H54 (cell line): ENCODE results near the gene EP400.

Experiments used
- DNase-seq: peaks from one replicate; pipeline ENCODE4 v3.0.0; 2011; ENCODE audit warnings: low spot score, mixed read lengths; ENCODE audit not compliant: insufficient read length
- FAIRE-seq: peaks from 3 replicates; lab custom pipeline; 2011; peaks lifted over from hg19 to GRCh38; lab: Jason Lieb, UNC
- POLR2A ChIP-seq: IDR thresholded peaks from 2 replicates; pipeline ENCODE4 v1.6.1; 2011; ENCODE audit warnings: low read depth, mild to moderate bottlenecking, low read length

Gene EP400

GRCh38 chr12:132064631-132065030, 114.9 kb downstream of the EP400 start:
- no peak for TF ChIP-seq POLR2A
- no peak for FAIRE-seq

DNA sequence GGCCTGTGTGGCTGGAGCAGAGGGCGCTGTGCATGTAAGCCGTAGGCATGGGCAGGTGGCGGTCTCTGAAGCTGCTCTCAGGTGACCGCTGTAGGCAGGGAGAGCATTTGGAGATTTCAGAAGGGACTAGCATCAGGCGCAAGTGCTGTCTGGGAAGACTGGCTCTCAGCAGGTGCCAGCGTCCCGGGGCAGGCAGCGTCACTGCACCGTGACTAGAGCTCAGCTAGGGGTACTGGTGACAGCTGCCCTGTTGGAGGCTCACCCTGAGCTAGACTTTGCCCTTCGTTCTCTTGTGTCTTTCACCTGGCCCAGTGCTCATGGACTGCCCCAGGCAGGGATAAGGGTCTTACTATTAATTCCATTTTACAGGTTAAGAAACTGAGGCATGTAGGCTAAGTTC, 115.5 kb downstream of the EP400 start:
- no peak for DNase-seq
- no peak for FAIRE-seq
- no peak for TF ChIP-seq POLR2A

More at GRCh38 chr12:132064631-132065030, 114.9 kb downstream of the EP400 start:
- DNase-seq = no peak

DNA sequence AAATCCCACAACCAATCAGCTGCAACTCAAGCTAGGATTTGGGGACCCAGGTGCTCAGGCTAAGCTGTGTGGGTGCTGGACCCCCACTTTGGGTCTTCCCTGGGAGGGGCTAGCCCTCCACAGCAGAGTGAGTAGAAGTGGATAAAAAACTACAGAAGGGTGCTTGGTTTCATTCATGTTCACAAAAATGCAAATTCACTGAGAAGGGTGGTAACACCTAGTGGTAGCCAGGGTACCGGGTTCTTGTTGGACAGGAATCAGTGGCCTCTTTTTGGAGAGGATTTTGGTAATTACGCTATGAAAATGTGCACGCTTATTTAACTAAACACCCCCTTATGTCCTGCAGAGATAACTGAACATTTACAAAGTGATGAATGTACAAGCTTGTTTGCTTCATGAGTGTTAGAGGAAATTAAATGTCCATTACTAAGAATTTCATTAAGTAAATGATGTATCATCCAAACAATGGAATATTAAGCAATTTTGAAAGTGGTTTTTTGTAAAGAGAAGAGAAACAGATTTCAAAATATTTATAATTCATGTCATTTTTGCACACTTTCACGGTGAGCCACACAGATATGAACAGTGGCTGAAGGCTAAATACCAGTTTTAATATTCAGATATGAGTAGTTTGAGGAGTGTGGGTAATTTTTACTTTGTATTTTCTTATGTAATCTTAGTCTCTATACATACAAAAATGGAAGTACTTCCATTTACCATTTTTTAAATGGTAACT, 116.0 kb downstream of the EP400 start:
- no peak for FAIRE-seq
- no peak for TF ChIP-seq POLR2A
- no peak for DNase-seq

GRCh38 chr12:132066345-132066685, 116.6 kb downstream of the EP400 start:
- DNase-seq (no peak), FAIRE-seq (no peak)
- no peak for TF ChIP-seq POLR2A

- no peak for FAIRE-seq
- TF ChIP-seq POLR2A = no peak
- no peak for DNase-seq
Observed at GRCh38 chr12:132066749-132067148, 117.0 kb downstream of the EP400 start.

GRCh38 chr12:132067182-132067581, 117.4 kb downstream of the EP400 start:
- FAIRE-seq (no peak), DNase-seq (no peak)
- no peak for TF ChIP-seq POLR2A

- DNase-seq (no peak), FAIRE-seq (no peak)
- TF ChIP-seq POLR2A = no peak
Observed at GRCh38 chr12:132068250-132068649, 118.5 kb downstream of the EP400 start.

DNA sequence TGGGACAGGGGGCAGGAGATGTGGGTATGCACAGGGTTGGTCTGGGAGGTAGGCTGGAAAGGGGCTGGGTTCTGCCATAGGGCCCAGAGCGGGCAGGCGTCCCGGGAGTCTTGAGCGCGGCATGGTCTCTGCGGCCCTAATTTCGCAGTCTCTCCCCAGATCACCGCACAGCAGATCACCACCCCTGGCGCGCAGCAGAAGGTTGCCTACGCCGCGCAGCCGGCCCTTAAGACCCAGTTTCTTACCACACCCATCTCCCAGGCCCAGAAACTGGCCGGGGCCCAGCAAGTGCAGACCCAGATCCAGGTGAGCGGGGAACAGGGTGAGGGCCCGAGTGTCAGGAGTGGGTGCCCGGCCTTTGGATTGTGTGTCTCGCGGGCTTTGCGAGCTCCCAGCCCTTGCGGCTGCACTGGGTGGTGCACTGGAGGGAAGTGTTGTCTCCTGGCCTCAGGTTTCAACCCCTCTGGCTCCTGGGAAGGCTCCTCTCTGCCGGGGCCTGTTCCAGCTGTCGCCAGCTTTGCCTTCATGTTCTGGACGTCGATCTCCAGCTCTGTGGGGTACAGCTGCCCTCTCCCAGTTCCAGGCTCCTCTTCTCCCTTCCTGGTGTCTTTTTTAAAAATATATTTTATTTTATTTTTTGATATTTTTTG, 119.7 kb downstream of the EP400 start:
- no peak for TF ChIP-seq POLR2A
- FAIRE-seq (no peak), DNase-seq (no peak)

GRCh38 chr12:132070298-132070697, 120.6 kb downstream of the EP400 start:
- TF ChIP-seq POLR2A = no peak
- FAIRE-seq (no peak), DNase-seq (no peak)

- no peak for TF ChIP-seq POLR2A
- no peak for DNase-seq
- FAIRE-seq = no peak
Observed at GRCh38 chr12:132071040-132071810, 121.5 kb downstream of the EP400 start.

GRCh38 chr12:132071830-132072384, 122.2 kb downstream of the EP400 start:
- FAIRE-seq (no peak), DNase-seq (no peak)
- no peak for TF ChIP-seq POLR2A

GRCh38 chr12:132074216-132074615, 124.5 kb downstream of the EP400 start:
- FAIRE-seq (no peak), DNase-seq (no peak)
- no peak for TF ChIP-seq POLR2A

GRCh38 chr12:132075026-132075713, 125.4 kb downstream of the EP400 start:
- FAIRE-seq = no peak

More at GRCh38 chr12:132075026-132075713, 125.4 kb downstream of the EP400 start:
- no peak for TF ChIP-seq POLR2A
- DNase-seq = no peak
